SK-N-SH (cell line): ENCODE results near the gene IL18R1. TPM values are rescaled to one million over a fixed set of nuclear protein-coding genes. Genes with fewer than 3 reads are reported as not detected.
A peak's percentile ranks its signal among the peaks of the same experiment; 100 is the strongest.

Experiments
- CTCF ChIA-PET: fragments of 300-600, 350-600 bp; formaldehyde crosslinking; extraction: SDS; loops from one replicate; lab custom pipeline; 2021; lab: Yijun Ruan, JAX
- POLR2A ChIA-PET: fragments of 350-600 bp; sonication (Branson Sonifier 250); formaldehyde crosslinking; extraction: SDS; loops from one replicate; lab custom pipeline; 2020; ENCODE audit warnings: antibody characterized with exemption, inconsistent platforms; lab: Yijun Ruan, JAX
- DNase-seq: peaks from one replicate; pipeline ENCODE4 v3.0.0; 2012
- H2AFZ ChIP-seq: fragments of 200-600 bp; sonication (generic); 2 replicates; pipeline ENCODE4 v1.8.1; 2016; ENCODE audit warnings: antibody characterized with exemption, mild to moderate bottlenecking, low read depth
- H3F3A ChIP-seq: fragments of 200-600 bp; sonication (generic); replicated peaks from 2 replicates; pipeline ENCODE3; 2016; ENCODE audit warnings: antibody characterized with exemption, mild to moderate bottlenecking; ENCODE audit not compliant: insufficient read depth
- H3K27ac ChIP-seq, 2 experiments: fragments of 200-500 bp in 1 of 2; fragments of 200-600 bp in 1 of 2; sonication (Bioruptor generic) in 1 of 2; sonication (generic), shearing (Covaris generic) in 1 of 2; 2 replicates each; pipeline versions ENCODE4 v1.5.1 to v1.6.1; 2014 to 2016; ENCODE audit warnings: low read depth in 2 of 2, inconsistent platforms in 1 of 2, low read length in 1 of 2, mild to moderate bottlenecking in 1 of 2, mixed read lengths in 1 of 2
- H3K27me3 ChIP-seq: fragments of 200-600 bp; sonication (generic), shearing (Covaris generic); 2 replicates; pipeline ENCODE4 v1.6.1; 2016; ENCODE audit warnings: mixed run types; ENCODE audit not compliant: insufficient read depth
- H3K36me3 ChIP-seq, 2 experiments: fragments of 200-500 bp in 1 of 2; fragments of 200-600 bp in 1 of 2; sonication (Bioruptor generic) in 1 of 2; sonication (generic) in 1 of 2; replicated peaks in 1 of 2; 2 replicates each; pipeline versions ENCODE3 to v1.5.1; 2014 to 2016; ENCODE audit warnings: low read length in 1 of 2, mild to moderate bottlenecking in 1 of 2; ENCODE audit not compliant: insufficient read depth in 2 of 2, control insufficient read depth in 1 of 2
- H3K4me1 ChIP-seq, 2 experiments: fragments of 200-500 bp in 1 of 2; fragments of 200-600 bp in 1 of 2; sonication (Bioruptor generic) in 1 of 2; sonication (generic), shearing (Covaris generic) in 1 of 2; 2 replicates each; pipeline versions ENCODE4 v1.5.1 to v1.6.1; 2014 to 2016; ENCODE audit warnings: low read depth in 1 of 2, low read length in 1 of 2, mixed run types in 1 of 2; ENCODE audit not compliant: insufficient read depth in 2 of 2, control insufficient read depth in 1 of 2
- H3K4me2 ChIP-seq: fragments of 200-600 bp; sonication (generic), shearing (Covaris generic); 2 replicates; pipeline ENCODE4 v1.6.1; 2017; ENCODE audit warnings: mixed run types
- H3K4me3 ChIP-seq, 2 experiments: fragments of 200-500 bp in 1 of 2; fragments of 200-600 bp in 1 of 2; sonication (Bioruptor generic) in 1 of 2; sonication (generic), shearing (Covaris generic) in 1 of 2; 2 replicates each; pipeline versions ENCODE4 v1.5.1 to v1.8.1; 2014 to 2016; ENCODE audit warnings: low read depth in 2 of 2, inconsistent platforms in 1 of 2, low read length in 1 of 2, mild to moderate bottlenecking in 1 of 2, mixed read lengths in 1 of 2, moderate library complexity in 1 of 2
- H3K79me2 ChIP-seq: fragments of 200-600 bp; sonication (generic); 2 replicates; pipeline ENCODE4 v1.8.1; 2017; ENCODE audit warnings: mild to moderate bottlenecking; ENCODE audit not compliant: insufficient read depth
- H3K9ac ChIP-seq: fragments of 200-600 bp; sonication (generic); 2 replicates; pipeline ENCODE4 v1.6.1; 2017; ENCODE audit warnings: mixed run types
- H3K9me2 ChIP-seq: fragments of 200-600 bp; sonication (generic); 2 replicates; pipeline ENCODE4 v1.6.1; 2017; ENCODE audit warnings: mixed run types
- H3K9me3 ChIP-seq: fragments of 200-600 bp; sonication (generic); 2 replicates; pipeline ENCODE4 v1.6.1; 2017; ENCODE audit warnings: mixed run types, mild to moderate bottlenecking, moderate library complexity
- H4K20me1 ChIP-seq: fragments of 200-600 bp; sonication (generic); 2 replicates; pipeline ENCODE4 v1.6.1; 2017; ENCODE audit warnings: mild to moderate bottlenecking, mixed run types; ENCODE audit not compliant: insufficient read depth
- MXI1 ChIP-seq: IDR thresholded peaks from 2 replicates; pipeline ENCODE4 v1.6.1; 2012; ENCODE audit warnings: mild to moderate bottlenecking, low read depth, low read length, improper control_type of control experiment
- NFIC ChIP-seq: IDR thresholded peaks from 2 replicates; pipeline ENCODE4 v1.4.0; 2012; ENCODE audit warnings: borderline replicate concordance
- RAD21 ChIP-seq: IDR thresholded peaks from 2 replicates; pipeline ENCODE4 v1.6.1; 2012; ENCODE audit warnings: mild to moderate bottlenecking, low read length
- SMC3 ChIP-seq: IDR thresholded peaks from 2 replicates; pipeline ENCODE4 v1.6.1; 2012; ENCODE audit warnings: low read depth, low read length, improper control_type of control experiment
- WGBS: methylation state at CpG from one replicate; pipeline ENCODE4 v1.1.6; 2017; ENCODE audit warnings: low lambda C conversion rate; 5-methylcytosine and 5-hydroxymethylcytosine counted together
- polyA plus RNA-seq, 3 experiments: library from polyadenylated mRNA; depleted of rRNA; stranded (reverse); fragments of >200 nt; gene quantifications; 2 replicates each; pipeline ENCODE4 v1.2.3, GENCODE V29; 2012
- TF ChIP-seq, protein P1 (sequence below): fragments of 150-350 bp; IDR thresholded peaks from 2 replicates; pipeline ENCODE4 v1.6.1; 2016; ENCODE audit warnings: mild to moderate bottlenecking, low read depth, low read length
- TF ChIP-seq, protein P2 (sequence below): IDR thresholded peaks from 2 replicates; pipeline ENCODE4 v1.4.0; 2012; ENCODE audit warnings: low read depth, borderline replicate concordance
- TF ChIP-seq, protein P3 (sequence below): fragments of 200-600 bp; sonication (generic); IDR thresholded peaks from 2 replicates; pipeline ENCODE4 v1.6.1; 2017; ENCODE audit warnings: antibody characterized with exemption, mild to moderate bottlenecking, moderate library complexity

The IL18R1 gene, protein sequence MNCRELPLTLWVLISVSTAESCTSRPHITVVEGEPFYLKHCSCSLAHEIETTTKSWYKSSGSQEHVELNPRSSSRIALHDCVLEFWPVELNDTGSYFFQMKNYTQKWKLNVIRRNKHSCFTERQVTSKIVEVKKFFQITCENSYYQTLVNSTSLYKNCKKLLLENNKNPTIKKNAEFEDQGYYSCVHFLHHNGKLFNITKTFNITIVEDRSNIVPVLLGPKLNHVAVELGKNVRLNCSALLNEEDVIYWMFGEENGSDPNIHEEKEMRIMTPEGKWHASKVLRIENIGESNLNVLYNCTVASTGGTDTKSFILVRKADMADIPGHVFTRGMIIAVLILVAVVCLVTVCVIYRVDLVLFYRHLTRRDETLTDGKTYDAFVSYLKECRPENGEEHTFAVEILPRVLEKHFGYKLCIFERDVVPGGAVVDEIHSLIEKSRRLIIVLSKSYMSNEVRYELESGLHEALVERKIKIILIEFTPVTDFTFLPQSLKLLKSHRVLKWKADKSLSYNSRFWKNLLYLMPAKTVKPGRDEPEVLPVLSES
- polyA plus RNA-seq (2012; rRNA removed), result 0.11 TPM in 1 of 2 replicates, not detected in the other
- not detected in 2 replicates for polyA plus RNA-seq (2012; cell fraction: cytosol; rRNA removed)
- 0.14 and 0.17 TPM in 2 replicates for polyA plus RNA-seq (2012; cell fraction: nucleus; rRNA removed)

DNA sequence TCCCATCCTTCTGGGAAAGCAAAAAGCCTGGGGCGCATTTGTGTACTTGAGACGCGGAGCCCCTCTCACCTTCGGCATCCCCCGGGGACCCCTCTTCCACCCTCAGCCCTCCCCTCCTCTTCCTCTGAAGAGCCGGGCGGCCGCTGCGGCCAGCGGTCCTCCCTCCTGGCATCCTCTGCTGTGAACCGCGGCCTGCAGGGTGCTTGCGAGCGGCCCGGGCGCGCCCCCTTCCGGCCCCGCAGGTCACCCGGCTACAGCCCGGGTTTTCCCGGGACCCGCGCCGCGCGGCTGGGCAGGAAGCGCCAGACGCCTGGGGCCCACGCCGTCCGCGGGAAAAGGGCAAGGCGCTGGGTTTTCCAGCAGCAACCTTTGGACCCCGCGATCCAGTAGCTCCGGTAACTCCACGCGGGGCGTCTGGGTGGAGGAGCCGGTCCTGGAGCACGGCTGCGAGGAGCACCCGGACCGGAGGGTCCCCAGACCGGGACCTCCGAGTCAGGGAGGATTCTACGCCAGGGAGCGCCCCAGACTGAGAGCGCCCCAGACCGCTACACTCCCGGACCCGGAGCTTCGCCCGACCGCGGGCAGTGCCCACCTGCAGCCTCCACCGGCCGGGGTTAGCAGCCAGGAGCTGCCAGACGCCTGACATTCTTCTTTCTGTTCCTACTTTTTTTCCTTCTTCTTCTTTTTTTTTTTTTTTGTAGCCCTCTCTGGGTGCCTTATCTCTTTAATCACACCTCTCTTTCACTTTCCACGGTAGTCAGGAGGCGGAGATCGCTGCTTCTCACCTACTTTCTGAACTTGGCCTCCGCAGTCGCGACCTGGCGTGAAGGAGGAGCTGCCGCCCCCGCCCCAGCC is at the start of gene IL18R1:
Gene IL18R1, plus strand, starts transcription at position 271 of the 855 bp plus-strand sequence. CDS start 6,865 bp downstream, outside the sequence.
- Histone ChIP-seq H3K9me3 (no peaks in the 10 kb centered on the region), H3K4me2 (peak within 1 kb of the TSS; percentile 98), H3F3A (no peaks in the 10 kb centered on the region), H4K20me1 (no peaks in the 10 kb centered on the region), H3K9ac (no peak within 1 kb of the TSS), H3K27ac (no peak within 1 kb of the TSS), H3K4me1 (peaks cover 0 to 3% of the 10 kb centered on the region in 2 experiments; a peak in 1 of 4 replicates), H3K9me2 (no peaks in the 10 kb centered on the region), H3K27me3 (peaks cover 32% of the 10 kb centered on the region; the same call in 1 of the 2 replicates), H2AFZ (peak within 1 kb of the TSS; percentile 87; the same call in 1 of the 2 replicates), H3K36me3 (no peaks in the 10 kb centered on the region), H3K4me3 (peak within 1 kb of the TSS; percentile 50 to 63), H3K79me2 (no peaks in the 10 kb centered on the region)
- TF ChIP-seq RAD21, result peak; percentile 61
- TF ChIP-seq, protein P1, sequence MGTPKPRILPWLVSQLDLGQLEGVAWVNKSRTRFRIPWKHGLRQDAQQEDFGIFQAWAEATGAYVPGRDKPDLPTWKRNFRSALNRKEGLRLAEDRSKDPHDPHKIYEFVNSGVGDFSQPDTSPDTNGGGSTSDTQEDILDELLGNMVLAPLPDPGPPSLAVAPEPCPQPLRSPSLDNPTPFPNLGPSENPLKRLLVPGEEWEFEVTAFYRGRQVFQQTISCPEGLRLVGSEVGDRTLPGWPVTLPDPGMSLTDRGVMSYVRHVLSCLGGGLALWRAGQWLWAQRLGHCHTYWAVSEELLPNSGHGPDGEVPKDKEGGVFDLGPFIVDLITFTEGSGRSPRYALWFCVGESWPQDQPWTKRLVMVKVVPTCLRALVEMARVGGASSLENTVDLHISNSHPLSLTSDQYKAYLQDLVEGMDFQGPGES, result no peak
- 0 out of 2 replicates have a peak, but pooled peaks have one; percentile 15 for TF ChIP-seq MXI1
- TF ChIP-seq SMC3, result peak; percentile 59
- TF ChIP-seq, protein P2, sequence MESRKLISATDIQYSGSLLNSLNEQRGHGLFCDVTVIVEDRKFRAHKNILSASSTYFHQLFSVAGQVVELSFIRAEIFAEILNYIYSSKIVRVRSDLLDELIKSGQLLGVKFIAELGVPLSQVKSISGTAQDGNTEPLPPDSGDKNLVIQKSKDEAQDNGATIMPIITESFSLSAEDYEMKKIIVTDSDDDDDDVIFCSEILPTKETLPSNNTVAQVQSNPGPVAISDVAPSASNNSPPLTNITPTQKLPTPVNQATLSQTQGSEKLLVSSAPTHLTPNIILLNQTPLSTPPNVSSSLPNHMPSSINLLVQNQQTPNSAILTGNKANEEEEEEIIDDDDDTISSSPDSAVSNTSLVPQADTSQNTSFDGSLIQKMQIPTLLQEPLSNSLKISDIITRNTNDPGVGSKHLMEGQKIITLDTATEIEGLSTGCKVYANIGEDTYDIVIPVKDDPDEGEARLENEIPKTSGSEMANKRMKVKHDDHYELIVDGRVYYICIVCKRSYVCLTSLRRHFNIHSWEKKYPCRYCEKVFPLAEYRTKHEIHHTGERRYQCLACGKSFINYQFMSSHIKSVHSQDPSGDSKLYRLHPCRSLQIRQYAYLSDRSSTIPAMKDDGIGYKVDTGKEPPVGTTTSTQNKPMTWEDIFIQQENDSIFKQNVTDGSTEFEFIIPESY, result no peak
- TF ChIP-seq NFIC, result 0 out of 2 replicates have a peak, but pooled peaks have one; percentile 17
- TF ChIP-seq, protein P3, sequence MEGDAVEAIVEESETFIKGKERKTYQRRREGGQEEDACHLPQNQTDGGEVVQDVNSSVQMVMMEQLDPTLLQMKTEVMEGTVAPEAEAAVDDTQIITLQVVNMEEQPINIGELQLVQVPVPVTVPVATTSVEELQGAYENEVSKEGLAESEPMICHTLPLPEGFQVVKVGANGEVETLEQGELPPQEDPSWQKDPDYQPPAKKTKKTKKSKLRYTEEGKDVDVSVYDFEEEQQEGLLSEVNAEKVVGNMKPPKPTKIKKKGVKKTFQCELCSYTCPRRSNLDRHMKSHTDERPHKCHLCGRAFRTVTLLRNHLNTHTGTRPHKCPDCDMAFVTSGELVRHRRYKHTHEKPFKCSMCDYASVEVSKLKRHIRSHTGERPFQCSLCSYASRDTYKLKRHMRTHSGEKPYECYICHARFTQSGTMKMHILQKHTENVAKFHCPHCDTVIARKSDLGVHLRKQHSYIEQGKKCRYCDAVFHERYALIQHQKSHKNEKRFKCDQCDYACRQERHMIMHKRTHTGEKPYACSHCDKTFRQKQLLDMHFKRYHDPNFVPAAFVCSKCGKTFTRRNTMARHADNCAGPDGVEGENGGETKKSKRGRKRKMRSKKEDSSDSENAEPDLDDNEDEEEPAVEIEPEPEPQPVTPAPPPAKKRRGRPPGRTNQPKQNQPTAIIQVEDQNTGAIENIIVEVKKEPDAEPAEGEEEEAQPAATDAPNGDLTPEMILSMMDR, result peak; percentile 73
- 5% methylated on average over 24 of the region's 69 CpGs for WGBS
- DNase-seq, result peak; percentile 87
- ChIA-PET POLR2A (no interaction called here), CTCF (interaction anchor here (0.5 to 1.4 kb wide), 7 partner anchors 16 to 1104 kb away, joined by 3 to 6 read pairs (median 3); no protein-coding TSS in a partner anchor)
